ENCODE results near the gene SPO11.
"Not testable (repeated sequence)": the region's sequence is repeated elsewhere in the genome, so short reads cannot be mapped to it uniquely, and the experiment has no call there.

SPO11 gene

GRCh38 chr20:57342829-57343228, 13.2 kb downstream of the SPO11 start:
- no peak for DNase-seq

GRCh38 chr20:57346477-57346876, 16.9 kb downstream of the SPO11 start:
- peak; percentile 82 for DNase-seq

- no peak for DNase-seq
These were observed 17.8 kb downstream of the SPO11 start for GRCh38 chr20:57347393-57347792.

- DNase-seq: not testable (repeated sequence)
These were observed 18.8 kb downstream of the SPO11 start for GRCh38 chr20:57348200-57348921.

- DNase-seq: not testable (repeated sequence)
These were observed 19.4 kb downstream of the SPO11 start for GRCh38 chr20:57348922-57349574.

- DNase-seq: no peak
These were observed 20.6 kb downstream of the SPO11 start for GRCh38 chr20:57350081-57350710.

- DNase-seq: not testable (repeated sequence)
These were observed 21.1 kb downstream of the SPO11 start for GRCh38 chr20:57350726-57351041.

GRCh38 chr20:57351042-57351783, 21.6 kb downstream of the SPO11 start, which contains the start of gene RAE1:
Gene RAE1 (plus strand): TSS chr20:57351255. CDS start chr20:57354039, 2,784 bp downstream.
- peak; percentile 94 for DNase-seq

GRCh38 chr20:57352305-57352704, 22.7 kb downstream of the SPO11 start:
- no peak for DNase-seq

GRCh38 chr20:57353351-57353750, 23.7 kb downstream of the SPO11 start:
- DNase-seq: no peak

GRCh38 chr20:57361517-57361916, 31.9 kb downstream of the SPO11 start:
- DNase-seq: no peak

GRCh38 chr20:57364451-57364850, 34.8 kb downstream of the SPO11 start:
- DNase-seq: no peak

- DNase-seq: no peak
These were observed 40.0 kb downstream of the SPO11 start for GRCh38 chr20:57369596-57369995.

- no peak for DNase-seq
These were observed 40.7 kb downstream of the SPO11 start for GRCh38 chr20:57370316-57370715.

- DNase-seq: no peak
These were observed 41.8 kb downstream of the SPO11 start for GRCh38 chr20:57371363-57371762.

GRCh38 chr20:57372157-57372556, 42.6 kb downstream of the SPO11 start:
- DNase-seq: no peak

GRCh38 chr20:57372581-57373350, 43.2 kb downstream of the SPO11 start:
- no peak for DNase-seq

- no peak for DNase-seq
These were observed 44.8 kb downstream of the SPO11 start for GRCh38 chr20:57374343-57374930.

GRCh38 chr20:57374931-57375651, 45.5 kb downstream of the SPO11 start:
- no peak for DNase-seq

GRCh38 chr20:57375652-57376230, 46.1 kb downstream of the SPO11 start:
- no peak for DNase-seq

- no peak for DNase-seq
These were observed 47.7 kb downstream of the SPO11 start for GRCh38 chr20:57377350-57377749.

Data from stimulated activated CD4-positive, alpha-beta T cell treated with anti-CD3 and anti-CD28 coated beads, Interleukin-15, amount 100 ng/mL, for 24 hours (primary cell).